ENCODE results near the gene SERINC3. TPM values are rescaled to one million over a fixed set of nuclear protein-coding genes. Genes with fewer than 3 reads are reported as not detected.
A peak's percentile ranks its signal among the peaks of the same experiment; 100 is the strongest.
"Not testable (repeated sequence)": the region's sequence is repeated elsewhere in the genome, so short reads cannot be mapped to it uniquely, and the experiment has no call there.

SERINC3 gene
- total and polyA plus RNA-seq, 2 of the 13 experiments (the other 11 are each of a cell fraction or from before 2014, with no cell fraction given) = 82.0 to 226 TPM

GRCh38 chr20:44561876-44562275 is 40.0 kb upstream of the SERINC3 start:
- H3K4me2 ChIP-seq (ENCODE audit: low read depth, low read length) = no peak overlapping the region
- no peak for DNase-seq (ENCODE audit: low spot score)
- intact Hi-C loops (cut with micrococcal nuclease; ENCODE audit: unreplicated experiment) (no loop called here), in situ Hi-C loops (cut with HindIII; ENCODE audit: extremely low pct_ligation_motif_present, low pct_unique_long_range_greater_than_20kb) (no loop called here)
- no peaks in the 10 kb centered on the region for H4K20me1 ChIP-seq (ENCODE audit: insufficient read depth, low read length)
- no peaks in the 10 kb centered on the region for H3K27me3 ChIP-seq (ENCODE audit: control insufficient read depth in 1 of 2, insufficient read depth in 2 of 2, low read length in 2 of 2)
- no peak for FAIRE-seq
- no peak overlapping the region for H3K27ac ChIP-seq (ENCODE audit: extremely low read length, insufficient read depth, low read length)
- TF ChIP-seq TEAD2 (CRISPR knock-in tag; IDR thresholded peaks at IDR 0.05) (no peak), ZNF530 (CRISPR knock-in tag; IDR thresholded peaks at IDR 0.05; ENCODE audit: low read depth) (no peak), ZNF121 (CRISPR knock-in tag; IDR thresholded peaks at IDR 0.05) (peak; percentile 77), ZNF256 (CRISPR knock-in tag; conservative IDR thresholded peaks at IDR 0.05) (no peak), ZNF432 (CRISPR knock-in tag; IDR thresholded peaks at IDR 0.05; ENCODE audit: borderline replicate concordance) (no peak), ZNF570 (CRISPR knock-in tag; IDR thresholded peaks at IDR 0.05; ENCODE audit: borderline replicate concordance) (no peak)
- TF ChIP-seq, protein P1, sequence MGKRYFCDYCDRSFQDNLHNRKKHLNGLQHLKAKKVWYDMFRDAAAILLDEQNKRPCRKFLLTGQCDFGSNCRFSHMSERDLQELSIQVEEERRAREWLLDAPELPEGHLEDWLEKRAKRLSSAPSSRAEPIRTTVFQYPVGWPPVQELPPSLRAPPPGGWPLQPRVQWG (CRISPR knock-in tag; IDR thresholded peaks at IDR 0.05; ENCODE audit: borderline replicate concordance, low read depth) = no peak
- no peak overlapping the region for H3K4me3 ChIP-seq (replicated peaks in 1 of 3; ENCODE audit: insufficient read depth in 1 of 3, low read depth in 2 of 3, low read length in 3 of 3)
- POLR2A ChIA-PET = no interaction called here
- H3K9ac ChIP-seq (ENCODE audit: insufficient read depth, low read depth, low read length) = no peak overlapping the region
- H3K9me3 ChIP-seq (ENCODE audit: low read length) = no peaks in the 10 kb centered on the region
- ATAC-seq = no peak
- BruUV-seq (replicated peaks) = no TSS peak
- no peaks in the 10 kb centered on the region for H3K36me3 ChIP-seq (replicated peaks in 1 of 2; ENCODE audit: control insufficient read depth in 1 of 2, insufficient read depth in 2 of 2, low read length in 2 of 2)
- CTCF ChIA-PET (ENCODE audit: low intra/inter-chr PET ratio, low total read pairs) = no interaction called here
- no peaks in the 10 kb centered on the region for H3K4me1 ChIP-seq (ENCODE audit: insufficient read depth, low read length)
- no peak overlapping the region for H2AFZ ChIP-seq (ENCODE audit: low read length)
- no peaks in the 10 kb centered on the region for H3K79me2 ChIP-seq (ENCODE audit: insufficient read depth, low read length)

GRCh38 chr20:44560818-44561217 is 38.9 kb upstream of the SERINC3 start:
- intact Hi-C loops (cut with micrococcal nuclease; ENCODE audit: unreplicated experiment); H3K4me1 ChIP-seq (ENCODE audit: insufficient read depth, low read length); FAIRE-seq; H3K4me2 ChIP-seq (ENCODE audit: low read depth, low read length); ATAC-seq; CTCF ChIA-PET (ENCODE audit: low intra/inter-chr PET ratio, low total read pairs); BruUV-seq (replicated peaks); H3K79me2 ChIP-seq (ENCODE audit: insufficient read depth, low read length); H3K27ac ChIP-seq (ENCODE audit: extremely low read length, insufficient read depth, low read length); DNase-seq (ENCODE audit: low spot score); H3K27me3 ChIP-seq (ENCODE audit: control insufficient read depth in 1 of 2, insufficient read depth in 2 of 2, low read length in 2 of 2); H2AFZ ChIP-seq (ENCODE audit: low read length); H3K9ac ChIP-seq (ENCODE audit: insufficient read depth, low read depth, low read length); H4K20me1 ChIP-seq (ENCODE audit: insufficient read depth, low read length); H3K36me3 ChIP-seq (replicated peaks in 1 of 2; ENCODE audit: control insufficient read depth in 1 of 2, insufficient read depth in 2 of 2, low read length in 2 of 2); in situ Hi-C loops (cut with HindIII; ENCODE audit: extremely low pct_ligation_motif_present, low pct_unique_long_range_greater_than_20kb); H3K4me3 ChIP-seq (replicated peaks in 1 of 3; ENCODE audit: insufficient read depth in 1 of 3, low read depth in 2 of 3, low read length in 3 of 3); H3K9me3 ChIP-seq (ENCODE audit: low read length); POLR2A ChIA-PET: not testable (repeated sequence)
- 94% methylated on average over 6 of the region's 6 CpGs for WGBS (ENCODE audit: low lambda C conversion rate)
